C1 segment of cervical spinal cord (tissue), 14 donors: ENCODE measurements around the gene SIRPB1.
"Not testable (repeated sequence)": the region's sequence is repeated elsewhere in the genome, so short reads cannot be mapped to it uniquely, and the experiment has no call there.

ENCODE experiments used
- DNase-seq, 14 donors: peaks; one replicate each; lab custom pipeline; 2025; lab: John Stamatoyannopoulos, UW

SIRPB1 gene

GRCh38 chr20:1637226-1637625 lies 17.4 kb upstream of the SIRPB1 start:
- no peak for DNase-seq

- DNase-seq, result no peak
Measured at GRCh38 chr20:1636621-1637020, 16.8 kb upstream of the SIRPB1 start.

GRCh38 chr20:1635291-1635979 lies 15.6 kb upstream of the SIRPB1 start:
- DNase-seq, result no peak

GRCh38 chr20:1633535-1633934 lies 13.7 kb upstream of the SIRPB1 start:
- no peak for DNase-seq

- no peak for DNase-seq
Measured at GRCh38 chr20:1632178-1632577, 12.4 kb upstream of the SIRPB1 start.

- DNase-seq, result no peak
Measured at GRCh38 chr20:1631309-1632151, 11.7 kb upstream of the SIRPB1 start.

- DNase-seq, result no peak
Measured at GRCh38 chr20:1630186-1630585, 10.4 kb upstream of the SIRPB1 start.

GRCh38 chr20:1629321-1629720 lies 9.5 kb upstream of the SIRPB1 start:
- DNase-seq, result no peak

GRCh38 chr20:1628621-1629020 lies 8.8 kb upstream of the SIRPB1 start:
- no peak for DNase-seq

GRCh38 chr20:1627200-1627550 lies 7.4 kb upstream of the SIRPB1 start:
- no peak for DNase-seq

GRCh38 chr20:1626528-1627199 lies 6.9 kb upstream of the SIRPB1 start:
- DNase-seq, result no peak

- DNase-seq, result no peak
Measured at GRCh38 chr20:1625083-1625690, 5.4 kb upstream of the SIRPB1 start.

- no peak for DNase-seq
Measured at GRCh38 chr20:1623501-1624205, 3.8 kb upstream of the SIRPB1 start.

- DNase-seq, result no peak
Measured at GRCh38 chr20:1622450-1622849, 2.6 kb upstream of the SIRPB1 start.

GRCh38 chr20:1621316-1621715 lies 1.5 kb upstream of the SIRPB1 start:
- no peak for DNase-seq

- DNase-seq, result no peak
Measured at GRCh38 chr20:1618954-1619540, 762 bp downstream of the SIRPB1 start.

- no peak for DNase-seq
Measured at GRCh38 chr20:1618479-1618878, 1.3 kb downstream of the SIRPB1 start.

GRCh38 chr20:1616858-1617434 lies 2.9 kb downstream of the SIRPB1 start:
- DNase-seq, result no peak

GRCh38 chr20:1610404-1610803 lies 9.4 kb downstream of the SIRPB1 start:
- DNase-seq, result not testable (repeated sequence)

- DNase-seq, result not testable (repeated sequence)
Measured at GRCh38 chr20:1608678-1609347, 11.0 kb downstream of the SIRPB1 start.
